Prostate gland (tissue), 2 donors: Measurements from ENCODE around the gene CTNNA3. TPM values are rescaled to one million over a fixed set of nuclear protein-coding genes. Genes with fewer than 3 reads are reported as not detected.

ENCODE experiments used
- DNase-seq: peaks from one replicate; pipeline ENCODE4 v3.0.0-alpha.2; 2019; ENCODE audit warnings: low spot score
- H3K27ac ChIP-seq, 2 donors: fragments of 200-600 bp; sonication (generic); 2 replicates each; pipeline ENCODE4 v1.5.1; 2017 to 2019
- H3K27me3 ChIP-seq: fragments of 200-600 bp; sonication (generic); replicated peaks from 2 replicates; pipeline ENCODE4 v1.5.1; 2019; ENCODE audit not compliant: insufficient read depth
- H3K36me3 ChIP-seq, 2 donors: fragments of 200-600 bp; sonication (generic); 1 replicate in 1 of 2; 2 replicates in 1 of 2; pipeline versions ENCODE4 v1.5.1 to v1.8.1; 2017 to 2019
- H3K4me1 ChIP-seq: fragments of 200-600 bp; sonication (generic); replicated peaks from 2 replicates; pipeline ENCODE4 v1.5.1; 2019
- H3K4me3 ChIP-seq, 2 donors: fragments of 200-600 bp; sonication (generic); 2 replicates each; pipeline ENCODE4 v1.5.1; 2017 to 2019
- H3K9me3 ChIP-seq: fragments of 200-600 bp; sonication (generic); 2 replicates; pipeline ENCODE4 v1.5.1; 2017
- POLR2A ChIP-seq: fragments of 450-650 bp; IDR thresholded peaks from one replicate; pipeline ENCODE4 v1.6.1; 2016; ENCODE audit warnings: antibody characterized with exemption, mild to moderate bottlenecking
- POLR2AphosphoS5 ChIP-seq: sonication (generic); formaldehyde crosslinking; IDR thresholded peaks from one replicate; pipeline ENCODE4 v1.6.1; 2017; ENCODE audit warnings: antibody characterized with exemption
- WGBS: methylation state at CpG from one replicate; pipeline ENCODE4 v1.1.5; 2018; 5-methylcytosine and 5-hydroxymethylcytosine counted together
- intact Hi-C: fragments of 100-400 bp; cut with DNase I; formaldehyde crosslinking; loops from one replicate; pipeline ENCODE4 v1.14.2; 2022
- total RNA-seq, 2 donors: library from RNA; depleted of rRNA; stranded (reverse); fragments of >200 nt; gene quantifications; one replicate each; pipeline ENCODE4 v1.1.0, GENCODE V29; 2016
- TF ChIP-seq, protein P1 (sequence below), 4 experiments: fragments of 200-600 bp in 2 of 4; fragments of 450-650 bp in 2 of 4; sonication (generic) in 2 of 4; IDR thresholded peaks; 1 replicate in 3 of 4; 2 replicates in 1 of 4; pipeline ENCODE4 v1.5.1; 2016 to 2019; ENCODE audit warnings: antibody characterized with exemption in 4 of 4, mild to moderate bottlenecking in 2 of 4, moderate library complexity in 2 of 4

CTNNA3 gene
- total RNA-seq, 2 donors from 2014 or later, result 0.27 to 7.2 TPM

DNA sequence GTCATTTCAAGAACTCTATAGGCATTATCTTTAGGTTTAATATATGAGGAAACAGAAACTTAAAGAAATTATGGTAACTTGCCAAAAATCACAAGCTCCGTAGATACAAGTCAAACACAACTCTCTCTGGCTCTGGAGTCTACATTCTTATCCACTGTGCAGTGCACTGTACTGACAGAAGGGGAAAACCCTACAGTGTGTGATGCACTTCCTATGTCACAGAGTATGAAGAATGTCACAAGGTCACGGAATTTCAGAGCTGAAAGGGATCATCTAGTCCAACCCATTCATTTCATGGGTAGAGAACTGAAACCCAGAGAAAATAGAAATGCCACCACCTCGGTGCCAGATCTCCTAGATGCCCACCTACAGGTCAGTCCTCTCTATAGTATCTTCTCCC is 684.0 kb downstream of the CTNNA3 start:
- Histone ChIP-seq H3K36me3 (no peaks in the 10 kb centered on the region), H3K27me3 (no peaks in the 10 kb centered on the region), H3K4me3 (no peak overlapping the region), H3K4me1 (no peaks in the 10 kb centered on the region), H3K27ac (no peak overlapping the region), H3K9me3 (no peaks in the 10 kb centered on the region)
- no peak for DNase-seq
- intact Hi-C loops, result no loop called here
- TF ChIP-seq POLR2AphosphoS5 (no peak), POLR2A (no peak)
- TF ChIP-seq, protein P1, sequence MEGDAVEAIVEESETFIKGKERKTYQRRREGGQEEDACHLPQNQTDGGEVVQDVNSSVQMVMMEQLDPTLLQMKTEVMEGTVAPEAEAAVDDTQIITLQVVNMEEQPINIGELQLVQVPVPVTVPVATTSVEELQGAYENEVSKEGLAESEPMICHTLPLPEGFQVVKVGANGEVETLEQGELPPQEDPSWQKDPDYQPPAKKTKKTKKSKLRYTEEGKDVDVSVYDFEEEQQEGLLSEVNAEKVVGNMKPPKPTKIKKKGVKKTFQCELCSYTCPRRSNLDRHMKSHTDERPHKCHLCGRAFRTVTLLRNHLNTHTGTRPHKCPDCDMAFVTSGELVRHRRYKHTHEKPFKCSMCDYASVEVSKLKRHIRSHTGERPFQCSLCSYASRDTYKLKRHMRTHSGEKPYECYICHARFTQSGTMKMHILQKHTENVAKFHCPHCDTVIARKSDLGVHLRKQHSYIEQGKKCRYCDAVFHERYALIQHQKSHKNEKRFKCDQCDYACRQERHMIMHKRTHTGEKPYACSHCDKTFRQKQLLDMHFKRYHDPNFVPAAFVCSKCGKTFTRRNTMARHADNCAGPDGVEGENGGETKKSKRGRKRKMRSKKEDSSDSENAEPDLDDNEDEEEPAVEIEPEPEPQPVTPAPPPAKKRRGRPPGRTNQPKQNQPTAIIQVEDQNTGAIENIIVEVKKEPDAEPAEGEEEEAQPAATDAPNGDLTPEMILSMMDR (IDR thresholded peaks at IDR 0.05), result no peak
- 77% methylated on average over 3 of the region's 3 CpGs for WGBS

GRCh38 chr10:67011480-67011879 is 684.5 kb downstream of the CTNNA3 start:
- Histone ChIP-seq H3K9me3 (no peaks in the 10 kb centered on the region), H3K27me3 (no peaks in the 10 kb centered on the region), H3K36me3 (no peaks in the 10 kb centered on the region), H3K4me3 (no peak overlapping the region), H3K4me1 (no peaks in the 10 kb centered on the region), H3K27ac (no peak overlapping the region)
- no peak for DNase-seq
- intact Hi-C loops, result no loop called here
- 95% methylated on average over 1 of the region's 1 CpG for WGBS
- no peak for TF ChIP-seq POLR2A
- TF ChIP-seq POLR2AphosphoS5, result no peak
- TF ChIP-seq, protein P1 (IDR thresholded peaks at IDR 0.05), result no peak

DNA sequence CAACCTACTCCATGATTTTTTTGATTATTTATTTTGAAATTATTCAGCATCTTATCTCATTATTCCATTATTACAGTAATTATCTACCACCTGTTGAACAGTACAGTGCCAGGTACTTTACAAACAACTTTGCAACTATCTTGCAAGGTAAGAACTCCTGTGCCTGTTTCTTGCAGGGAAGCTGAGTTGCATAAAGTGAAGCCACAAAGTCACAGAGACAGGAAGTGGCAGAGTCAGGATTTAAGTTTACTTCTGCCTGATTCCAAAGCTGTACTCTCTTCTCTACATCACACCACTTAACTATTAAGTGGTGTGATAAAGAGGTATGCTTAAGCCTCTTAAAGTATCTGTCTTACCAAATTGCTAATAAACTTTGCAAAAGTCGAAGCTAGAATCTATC is 690.0 kb downstream of the CTNNA3 start:
- no peak overlapping the region for H3K4me3 ChIP-seq
- intact Hi-C loops, result no loop called here
- no peak overlapping the region for H3K27ac ChIP-seq
- no peak for TF ChIP-seq POLR2A
- no peak for TF ChIP-seq POLR2AphosphoS5
- TF ChIP-seq, protein P1 (IDR thresholded peaks at IDR 0.05), result no peak
- DNase-seq, result no peak
- H3K9me3 ChIP-seq, result no peaks in the 10 kb centered on the region
- no peaks in the 10 kb centered on the region for H3K4me1 ChIP-seq
- no peaks in the 10 kb centered on the region for H3K36me3 ChIP-seq
- no peaks in the 10 kb centered on the region for H3K27me3 ChIP-seq
- WGBS, result 47% methylated on average over 1 of the region's 1 CpG

DNA sequence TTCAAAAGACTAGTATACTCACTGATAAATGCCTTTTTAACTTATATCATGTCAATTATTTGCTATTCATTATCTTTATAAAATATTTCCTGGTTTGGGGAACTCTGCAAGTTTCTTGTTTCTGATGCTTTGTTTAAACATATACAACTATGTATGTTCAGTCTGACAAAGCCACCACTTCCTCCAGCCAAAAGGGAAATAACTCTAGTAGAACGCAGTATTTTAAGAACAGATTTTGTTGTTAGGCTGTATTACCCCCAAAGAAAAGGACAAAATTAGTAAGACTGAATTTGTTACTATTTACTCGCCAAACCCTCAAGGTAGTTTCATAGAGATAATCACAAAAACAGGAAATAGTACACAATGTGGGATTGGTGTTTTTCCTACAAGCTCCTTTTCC is 691.3 kb downstream of the CTNNA3 start:
- TF ChIP-seq POLR2AphosphoS5 (no peak), POLR2A (no peak)
- TF ChIP-seq, protein P1 (IDR thresholded peaks at IDR 0.05), result no peak
- no peaks in the 10 kb centered on the region for H3K9me3 ChIP-seq
- intact Hi-C loops, result no loop called here
- no peak overlapping the region for H3K4me3 ChIP-seq
- H3K27me3 ChIP-seq, result no peaks in the 10 kb centered on the region
- H3K27ac ChIP-seq, result no peak overlapping the region
- H3K36me3 ChIP-seq, result no peaks in the 10 kb centered on the region
- WGBS, result 84% methylated on average over 2 of the region's 2 CpGs
- H3K4me1 ChIP-seq, result no peaks in the 10 kb centered on the region
- no peak for DNase-seq

- H3K27me3 ChIP-seq, result no peaks in the 10 kb centered on the region
- no peaks in the 10 kb centered on the region for H3K9me3 ChIP-seq
- no peaks in the 10 kb centered on the region for H3K36me3 ChIP-seq
- TF ChIP-seq, protein P1 (IDR thresholded peaks at IDR 0.05), result no peak
- TF ChIP-seq POLR2AphosphoS5, result no peak
- no peak for TF ChIP-seq POLR2A
- 87% methylated on average over 3 of the region's 3 CpGs for WGBS
- DNase-seq, result no peak
- intact Hi-C loops, result no loop called here
- no peaks in the 10 kb centered on the region for H3K4me1 ChIP-seq
- H3K27ac ChIP-seq, result no peak overlapping the region
- H3K4me3 ChIP-seq, result no peak overlapping the region
Measured at GRCh38 chr10:66999762-67000545, 696.0 kb downstream of the CTNNA3 start.
